MM.1S (cell line): ENCODE results near the gene LMNTD1.

Experiments used
- DNase-seq: peaks from one replicate; pipeline ENCODE4 v3.0.0-alpha.2; 2015
- H2AFZ ChIP-seq: fragments of 300-600 bp; sonication (generic); 2 replicates; pipeline ENCODE4 v1.6.0; 2016; ENCODE audit warnings: antibody characterized with exemption, low read length
- H3F3A ChIP-seq: fragments of 300-600 bp; sonication (generic); 2 replicates; pipeline ENCODE4 v1.6.1; 2016; ENCODE audit warnings: mild to moderate bottlenecking, antibody characterized with exemption, low read length, moderate library complexity, mixed read lengths; ENCODE audit not compliant: insufficient read depth
- H3K27ac ChIP-seq: fragments of 300-600 bp; sonication (generic); 2 replicates; pipeline ENCODE4 v1.5.1; 2016; ENCODE audit warnings: mild to moderate bottlenecking, low read length
- H3K27me3 ChIP-seq: fragments of 300-600 bp; sonication (generic); replicated peaks from 2 replicates; pipeline ENCODE4 v1.6.0; 2016; ENCODE audit warnings: low read length; ENCODE audit not compliant: insufficient read depth
- H3K36me3 ChIP-seq: fragments of 300-600 bp; sonication (generic); replicated peaks from 2 replicates; pipeline ENCODE4 v1.6.1; 2016; ENCODE audit warnings: mild to moderate bottlenecking, low read length, mixed read lengths; ENCODE audit not compliant: insufficient read depth
- H3K4me1 ChIP-seq: fragments of 300-600 bp; sonication (generic); 2 replicates; pipeline ENCODE4 v1.6.1; 2016; ENCODE audit warnings: low read length, mixed read lengths
- H3K4me2 ChIP-seq: fragments of 300-600 bp; sonication (generic); 2 replicates; pipeline ENCODE4 v1.6.0; 2016; ENCODE audit warnings: low read depth, low read length
- H3K4me3 ChIP-seq: fragments of 300-600 bp; sonication (generic); 2 replicates; pipeline ENCODE4 v1.5.1; 2016; ENCODE audit warnings: low read length, mixed read lengths
- H3K79me2 ChIP-seq: fragments of 300-600 bp; sonication (generic); 2 replicates; pipeline ENCODE4 v1.6.1; 2016; ENCODE audit warnings: mixed run types, low read length, mixed read lengths
- H3K9ac ChIP-seq: fragments of 300-600 bp; sonication (generic); 2 replicates; pipeline ENCODE4 v1.6.1; 2016; ENCODE audit warnings: low read length, mixed read lengths
- H3K9me2 ChIP-seq: fragments of 300-600 bp; sonication (generic); replicated peaks from 2 replicates; pipeline ENCODE4 v1.6.1; 2016; ENCODE audit warnings: mild to moderate bottlenecking, low read length, mixed read lengths; ENCODE audit not compliant: insufficient read depth
- H3K9me3 ChIP-seq: fragments of 300-600 bp; sonication (generic); replicated peaks from 2 replicates; pipeline ENCODE4 v1.6.1; 2016; ENCODE audit warnings: mild to moderate bottlenecking, low read length, mixed read lengths; ENCODE audit not compliant: insufficient read depth
- H4K20me1 ChIP-seq: fragments of 300-600 bp; sonication (generic); 2 replicates; pipeline ENCODE4 v1.6.1; 2016; ENCODE audit warnings: mild to moderate bottlenecking, low read length, moderate library complexity, mixed read lengths; ENCODE audit not compliant: insufficient read depth
- CTCF ChIP-seq: fragments of 300-600 bp; sonication (generic); IDR thresholded peaks from 2 replicates; pipeline ENCODE4 v1.5.1; 2016; ENCODE audit warnings: antibody characterized with exemption, low read length, mixed read lengths
- EZH2 ChIP-seq: fragments of 300-600 bp; sonication (generic); optimal IDR thresholded peaks from 2 replicates; pipeline ENCODE3; 2017; ENCODE audit warnings: low read depth, mild to moderate bottlenecking, antibody characterized with exemption, low read length, mixed read lengths
- EZH2phosphoT487 ChIP-seq: fragments of 300-600 bp; sonication (generic); IDR thresholded peaks from 2 replicates; pipeline ENCODE4 v1.6.1; 2018; ENCODE audit warnings: antibody characterized with exemption, low read length

LMNTD1 gene

GRCh38 chr12:25570418-25570817 lies 17.3 kb upstream of the LMNTD1 start:
- no peaks in the 10 kb centered on the region for H3K9me2 ChIP-seq
- H3K27ac ChIP-seq, result no peak overlapping the region

GRCh38 chr12:25566202-25566949 lies 13.3 kb upstream of the LMNTD1 start:
- H3K9me2 ChIP-seq, result no peaks in the 10 kb centered on the region

More at GRCh38 chr12:25570418-25570817, 17.3 kb upstream of the LMNTD1 start:
- Histone ChIP-seq H3K4me3 (no peak overlapping the region), H3K4me2 (no peak overlapping the region), H3K9me3 (no peaks in the 10 kb centered on the region), H3K27me3 (no peaks in the 10 kb centered on the region), H2AFZ (no peak overlapping the region), H4K20me1 (no peaks in the 10 kb centered on the region), H3K9ac (no peak overlapping the region), H3K4me1 (no peaks in the 10 kb centered on the region), H3K79me2 (no peaks in the 10 kb centered on the region), H3F3A (no peaks in the 10 kb centered on the region), H3K36me3 (no peaks in the 10 kb centered on the region)
- DNase-seq, result no peak
- TF ChIP-seq CTCF, result no peak
- TF ChIP-seq EZH2, result no peak
- TF ChIP-seq EZH2phosphoT487, result no peak

GRCh38 chr12:25558586-25558985 lies 5.5 kb upstream of the LMNTD1 start:
- H3K4me3 ChIP-seq, result no peak overlapping the region
- no peaks in the 10 kb centered on the region for H3K79me2 ChIP-seq
- H3K27ac ChIP-seq, result no peak overlapping the region
- no peaks in the 10 kb centered on the region for H4K20me1 ChIP-seq
- H3K9me3 ChIP-seq, result no peaks in the 10 kb centered on the region
- H3K27me3 ChIP-seq, result no peaks in the 10 kb centered on the region
- H2AFZ ChIP-seq, result no peak overlapping the region
- DNase-seq, result no peak
- H3K9ac ChIP-seq, result no peak overlapping the region
- no peaks in the 10 kb centered on the region for H3K4me1 ChIP-seq
- TF ChIP-seq CTCF (no peak), EZH2 (no peak), EZH2phosphoT487 (no peak)
- no peaks in the 10 kb centered on the region for H3F3A ChIP-seq
- no peaks in the 10 kb centered on the region for H3K36me3 ChIP-seq
- no peak overlapping the region for H3K4me2 ChIP-seq
- H3K9me2 ChIP-seq, result no peaks in the 10 kb centered on the region

More at GRCh38 chr12:25566202-25566949, 13.3 kb upstream of the LMNTD1 start:
- no peak overlapping the region for H3K27ac ChIP-seq
- no peak overlapping the region for H3K9ac ChIP-seq
- no peaks in the 10 kb centered on the region for H3K79me2 ChIP-seq
- no peaks in the 10 kb centered on the region for H3K9me3 ChIP-seq
- TF ChIP-seq EZH2phosphoT487, result no peak
- no peak overlapping the region for H2AFZ ChIP-seq
- H3K4me2 ChIP-seq, result no peak overlapping the region
- H3K4me1 ChIP-seq, result no peaks in the 10 kb centered on the region
- no peaks in the 10 kb centered on the region for H4K20me1 ChIP-seq
- H3F3A ChIP-seq, result no peaks in the 10 kb centered on the region
- H3K4me3 ChIP-seq, result no peak overlapping the region
- no peaks in the 10 kb centered on the region for H3K36me3 ChIP-seq
- no peak for DNase-seq
- no peaks in the 10 kb centered on the region for H3K27me3 ChIP-seq

GRCh38 chr12:25557830-25558436 lies 4.8 kb upstream of the LMNTD1 start:
- Histone ChIP-seq H3F3A (no peaks in the 10 kb centered on the region), H3K4me2 (no peak overlapping the region), H3K27ac (no peak overlapping the region), H3K4me3 (no peak overlapping the region), H3K4me1 (no peaks in the 10 kb centered on the region), H3K36me3 (no peaks in the 10 kb centered on the region), H3K9ac (no peak overlapping the region), H2AFZ (no peak overlapping the region), H3K9me2 (no peaks in the 10 kb centered on the region), H4K20me1 (no peaks in the 10 kb centered on the region), H3K9me3 (no peaks in the 10 kb centered on the region), H3K79me2 (no peaks in the 10 kb centered on the region), H3K27me3 (no peaks in the 10 kb centered on the region)
- DNase-seq, result peak; percentile 53
- TF ChIP-seq EZH2 (no peak), CTCF (peak; percentile 50), EZH2phosphoT487 (no peak)
